Measurements from ENCODE around the gene MYOF.

DNA sequence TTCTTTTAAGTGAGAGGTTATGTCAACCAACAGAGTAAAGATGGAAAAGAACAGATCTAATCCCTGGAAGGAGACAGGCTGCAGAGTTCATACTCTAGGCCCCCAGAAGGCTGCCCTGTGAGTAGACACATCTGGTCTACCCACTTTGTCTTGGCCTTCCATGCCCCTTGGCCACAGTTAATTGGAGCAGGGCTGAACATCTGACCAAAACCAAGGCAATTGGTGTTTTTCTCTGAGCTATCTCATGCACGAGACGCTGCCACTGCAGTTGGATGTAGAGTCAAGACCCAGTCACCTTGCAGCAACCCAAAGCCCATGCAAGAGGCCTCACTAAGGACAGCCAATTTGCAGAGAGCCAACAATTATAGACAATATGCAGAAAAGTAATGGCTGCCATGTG, 9.0 kb downstream of the MYOF start:
- TF ChIP-seq GATA3 (IDR thresholded peaks at IDR 0.05; ENCODE audit: low read depth, low read length) (no peak), GATA2 (IDR thresholded peaks at IDR 0.05; ENCODE audit: low read depth, low read length) (no peak)
